ENCODE measurements around the gene RSRC2.
"Not testable (repeated sequence)": the region's sequence is repeated elsewhere in the genome, so short reads cannot be mapped to it uniquely, and the experiment has no call there.

Gene RSRC2

GRCh38 chr12:122518908-122519307 is 7.8 kb downstream of the RSRC2 start:
- no peak for DNase-seq (ENCODE audit: low read depth)
- H3K4me3 ChIP-seq (ENCODE audit: low read length): no peak overlapping the region
- TF ChIP-seq CTCF (conservative IDR thresholded peaks at IDR 0.05; ENCODE audit: low read depth, low read length): no peak

GRCh38 chr12:122517877-122518276 is 8.9 kb downstream of the RSRC2 start:
- DNase-seq (ENCODE audit: low read depth): peak; percentile 98
- TF ChIP-seq CTCF (conservative IDR thresholded peaks at IDR 0.05; ENCODE audit: low read depth, low read length): no peak
- no peak overlapping the region for H3K4me3 ChIP-seq (ENCODE audit: low read length)

GRCh38 chr12:122516544-122517361 is 10.0 kb downstream of the RSRC2 start:
- no peak for TF ChIP-seq CTCF (conservative IDR thresholded peaks at IDR 0.05; ENCODE audit: low read depth, low read length)
- H3K4me3 ChIP-seq (ENCODE audit: low read length): no peak overlapping the region
- no peak for DNase-seq (ENCODE audit: low read depth)

GRCh38 chr12:122515275-122515674 is 11.5 kb downstream of the RSRC2 start:
- no peak for TF ChIP-seq CTCF (conservative IDR thresholded peaks at IDR 0.05; ENCODE audit: low read depth, low read length)
- no peak for DNase-seq (ENCODE audit: low read depth)
- H3K4me3 ChIP-seq (ENCODE audit: low read length): no peak overlapping the region

- TF ChIP-seq CTCF (conservative IDR thresholded peaks at IDR 0.05; ENCODE audit: low read depth, low read length): no peak
- no peak for DNase-seq (ENCODE audit: low read depth)
- no peak overlapping the region for H3K4me3 ChIP-seq (ENCODE audit: low read length)
Observed at GRCh38 chr12:122513660-122514059, 13.1 kb downstream of the RSRC2 start.

- not testable (repeated sequence) for H3K4me3 ChIP-seq (ENCODE audit: low read length); DNase-seq (ENCODE audit: low read depth)
Observed at GRCh38 chr12:122513028-122513427, 13.7 kb downstream of the RSRC2 start.

- TF ChIP-seq CTCF (conservative IDR thresholded peaks at IDR 0.05; ENCODE audit: low read depth, low read length): no peak
- DNase-seq (ENCODE audit: low read depth): no peak
- no peak overlapping the region for H3K4me3 ChIP-seq (ENCODE audit: low read length)
Observed at GRCh38 chr12:122508163-122508562, 18.6 kb downstream of the RSRC2 start.
